Ishikawa (cell line): ENCODE data around the gene ATP9A.

Experiments
- CEBPB ChIP-seq: IDR thresholded peaks from 2 replicates; pipeline ENCODE4 v1.6.1; 2012
- CREB1 ChIP-seq: IDR thresholded peaks from 2 replicates; pipeline ENCODE4 v1.6.1; 2012; ENCODE audit warnings: low read depth
- EGR1 ChIP-seq: IDR thresholded peaks from 2 replicates; pipeline ENCODE4 v1.6.1; 2012
- EP300 ChIP-seq: IDR thresholded peaks from 2 replicates; pipeline ENCODE4 v1.6.1; 2012; ENCODE audit warnings: borderline replicate concordance
- FOXM1 ChIP-seq: IDR thresholded peaks from 2 replicates; pipeline ENCODE4 v1.6.1; 2012; ENCODE audit warnings: low read depth, borderline replicate concordance
- NFIC ChIP-seq: IDR thresholded peaks from 2 replicates; pipeline ENCODE4 v1.6.1; 2012
- RAD21 ChIP-seq: IDR thresholded peaks from 2 replicates; pipeline ENCODE4 v1.6.1; 2012; ENCODE audit warnings: low read depth
- TAF1 ChIP-seq: IDR thresholded peaks from 2 replicates; pipeline ENCODE4 v1.6.1; 2012; ENCODE audit warnings: low read depth, mild to moderate bottlenecking
- TCF12 ChIP-seq: IDR thresholded peaks from 2 replicates; pipeline ENCODE4 v1.6.1; 2012; ENCODE audit warnings: low read depth
- TEAD4 ChIP-seq: IDR thresholded peaks from 2 replicates; pipeline ENCODE4 v1.6.1; 2012
- YY1 ChIP-seq: IDR thresholded peaks from 2 replicates; pipeline ENCODE4 v1.6.1; 2012; ENCODE audit warnings: low read depth
- ZBTB7A ChIP-seq: IDR thresholded peaks from 2 replicates; pipeline ENCODE4 v1.6.1; 2012; ENCODE audit warnings: low read depth
- TF ChIP-seq, protein P1 (sequence below): IDR thresholded peaks from 2 replicates; pipeline ENCODE4 v1.6.1; 2012
- TF ChIP-seq, protein P2 (sequence below): IDR thresholded peaks from 2 replicates; pipeline ENCODE4 v1.6.1; 2012
- TF ChIP-seq, protein P3 (sequence below): IDR thresholded peaks from 2 replicates; pipeline ENCODE4 v1.6.1; 2012; ENCODE audit warnings: low read depth, mild to moderate bottlenecking

The ATP9A gene

DNA sequence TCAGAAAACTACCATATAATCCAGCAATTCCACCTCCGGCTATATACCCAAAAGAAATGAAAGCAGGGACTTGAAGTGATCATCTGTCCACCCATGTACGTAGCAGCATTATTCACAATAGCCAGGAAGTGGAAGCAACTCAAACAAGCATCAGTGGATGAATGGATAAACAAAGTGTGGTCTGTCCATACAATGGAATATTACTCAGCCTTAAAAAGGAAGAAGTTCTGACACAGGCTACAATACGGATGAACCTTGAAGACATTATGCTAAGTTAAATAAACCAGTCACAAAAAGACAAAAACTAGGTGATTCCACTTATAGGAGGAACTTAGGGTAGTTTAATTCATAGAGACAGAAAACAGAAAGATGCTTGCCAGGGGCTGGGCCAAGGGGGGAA lies 76.5 kb downstream of the ATP9A start:
- TF ChIP-seq NFIC (no peak), CREB1 (no peak), TCF12 (no peak), RAD21 (no peak)
- TF ChIP-seq, protein P1, sequence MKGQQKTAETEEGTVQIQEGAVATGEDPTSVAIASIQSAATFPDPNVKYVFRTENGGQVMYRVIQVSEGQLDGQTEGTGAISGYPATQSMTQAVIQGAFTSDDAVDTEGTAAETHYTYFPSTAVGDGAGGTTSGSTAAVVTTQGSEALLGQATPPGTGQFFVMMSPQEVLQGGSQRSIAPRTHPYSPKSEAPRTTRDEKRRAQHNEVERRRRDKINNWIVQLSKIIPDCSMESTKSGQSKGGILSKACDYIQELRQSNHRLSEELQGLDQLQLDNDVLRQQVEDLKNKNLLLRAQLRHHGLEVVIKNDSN, result no peak
- TF ChIP-seq, protein P2, sequence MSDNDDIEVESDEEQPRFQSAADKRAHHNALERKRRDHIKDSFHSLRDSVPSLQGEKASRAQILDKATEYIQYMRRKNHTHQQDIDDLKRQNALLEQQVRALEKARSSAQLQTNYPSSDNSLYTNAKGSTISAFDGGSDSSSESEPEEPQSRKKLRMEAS, result no peak

DNA sequence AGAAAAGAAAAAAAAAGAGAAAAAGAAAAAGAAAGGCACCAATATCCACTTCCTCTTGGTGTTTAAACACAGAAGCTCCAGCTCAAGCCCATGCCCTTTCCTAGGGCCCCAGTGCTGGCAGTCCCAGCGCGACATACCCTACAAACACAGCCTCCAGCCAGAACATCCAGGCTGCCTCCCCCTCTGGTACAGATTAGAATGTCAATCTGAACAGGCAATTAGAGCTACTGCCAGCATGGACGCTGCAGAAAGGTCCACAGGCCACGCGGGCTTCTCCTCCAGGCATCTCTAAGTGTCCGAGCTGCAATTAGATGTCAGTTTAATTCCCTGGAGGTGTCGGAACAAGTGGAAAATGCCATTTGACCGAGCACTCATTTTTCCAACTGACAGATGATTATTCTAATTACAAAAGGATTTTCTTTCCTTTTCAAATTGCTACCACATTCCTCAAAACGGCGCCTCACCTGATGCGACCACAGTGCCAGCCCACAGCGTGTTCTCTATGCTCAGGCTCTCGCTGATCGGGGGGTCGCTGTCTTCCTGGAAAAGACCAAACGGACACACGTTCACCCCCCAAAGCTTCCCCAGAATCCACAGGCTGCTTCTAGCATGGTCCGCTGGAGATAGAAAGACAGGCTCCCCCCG lies 79.5 kb downstream of the ATP9A start:
- no peak for TF ChIP-seq ZBTB7A
- TF ChIP-seq TEAD4, result no peak
- no peak for TF ChIP-seq CREB1
- TF ChIP-seq NFIC, result no peak
- TF ChIP-seq RAD21, result no peak
- no peak for TF ChIP-seq TAF1
- TF ChIP-seq, protein P2, result no peak
- TF ChIP-seq TCF12, result no peak
- no peak for TF ChIP-seq EGR1
- no peak for TF ChIP-seq FOXM1
- TF ChIP-seq YY1, result no peak
- TF ChIP-seq EP300, result no peak
- no peak for TF ChIP-seq CEBPB
- TF ChIP-seq, protein P3, sequence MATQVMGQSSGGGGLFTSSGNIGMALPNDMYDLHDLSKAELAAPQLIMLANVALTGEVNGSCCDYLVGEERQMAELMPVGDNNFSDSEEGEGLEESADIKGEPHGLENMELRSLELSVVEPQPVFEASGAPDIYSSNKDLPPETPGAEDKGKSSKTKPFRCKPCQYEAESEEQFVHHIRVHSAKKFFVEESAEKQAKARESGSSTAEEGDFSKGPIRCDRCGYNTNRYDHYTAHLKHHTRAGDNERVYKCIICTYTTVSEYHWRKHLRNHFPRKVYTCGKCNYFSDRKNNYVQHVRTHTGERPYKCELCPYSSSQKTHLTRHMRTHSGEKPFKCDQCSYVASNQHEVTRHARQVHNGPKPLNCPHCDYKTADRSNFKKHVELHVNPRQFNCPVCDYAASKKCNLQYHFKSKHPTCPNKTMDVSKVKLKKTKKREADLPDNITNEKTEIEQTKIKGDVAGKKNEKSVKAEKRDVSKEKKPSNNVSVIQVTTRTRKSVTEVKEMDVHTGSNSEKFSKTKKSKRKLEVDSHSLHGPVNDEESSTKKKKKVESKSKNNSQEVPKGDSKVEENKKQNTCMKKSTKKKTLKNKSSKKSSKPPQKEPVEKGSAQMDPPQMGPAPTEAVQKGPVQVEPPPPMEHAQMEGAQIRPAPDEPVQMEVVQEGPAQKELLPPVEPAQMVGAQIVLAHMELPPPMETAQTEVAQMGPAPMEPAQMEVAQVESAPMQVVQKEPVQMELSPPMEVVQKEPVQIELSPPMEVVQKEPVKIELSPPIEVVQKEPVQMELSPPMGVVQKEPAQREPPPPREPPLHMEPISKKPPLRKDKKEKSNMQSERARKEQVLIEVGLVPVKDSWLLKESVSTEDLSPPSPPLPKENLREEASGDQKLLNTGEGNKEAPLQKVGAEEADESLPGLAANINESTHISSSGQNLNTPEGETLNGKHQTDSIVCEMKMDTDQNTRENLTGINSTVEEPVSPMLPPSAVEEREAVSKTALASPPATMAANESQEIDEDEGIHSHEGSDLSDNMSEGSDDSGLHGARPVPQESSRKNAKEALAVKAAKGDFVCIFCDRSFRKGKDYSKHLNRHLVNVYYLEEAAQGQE, result no peak
- TF ChIP-seq, protein P1, result no peak

DNA sequence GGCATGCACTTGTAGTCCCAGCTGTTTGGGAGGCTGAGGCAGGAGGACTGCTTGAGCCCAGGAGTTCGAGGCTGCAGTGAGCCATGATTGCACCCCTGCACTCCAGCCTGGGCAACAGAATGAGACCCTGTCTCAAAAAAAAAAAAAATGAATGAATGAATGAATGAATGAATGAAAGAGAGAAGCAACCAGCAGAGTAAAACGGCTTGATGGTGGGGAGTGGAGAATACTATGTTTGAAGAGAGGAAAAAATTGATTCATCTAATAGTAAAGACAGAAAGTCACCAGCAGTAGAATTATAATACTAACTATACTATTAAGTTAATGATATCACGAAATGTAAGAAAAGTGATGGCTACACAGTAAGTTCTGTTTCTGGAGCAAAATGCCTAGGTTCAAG lies 80.6 kb downstream of the ATP9A start:
- TF ChIP-seq TCF12 (no peak), CREB1 (no peak), TEAD4 (no peak), EGR1 (no peak), FOXM1 (no peak)
- TF ChIP-seq, protein P2, result no peak

DNA sequence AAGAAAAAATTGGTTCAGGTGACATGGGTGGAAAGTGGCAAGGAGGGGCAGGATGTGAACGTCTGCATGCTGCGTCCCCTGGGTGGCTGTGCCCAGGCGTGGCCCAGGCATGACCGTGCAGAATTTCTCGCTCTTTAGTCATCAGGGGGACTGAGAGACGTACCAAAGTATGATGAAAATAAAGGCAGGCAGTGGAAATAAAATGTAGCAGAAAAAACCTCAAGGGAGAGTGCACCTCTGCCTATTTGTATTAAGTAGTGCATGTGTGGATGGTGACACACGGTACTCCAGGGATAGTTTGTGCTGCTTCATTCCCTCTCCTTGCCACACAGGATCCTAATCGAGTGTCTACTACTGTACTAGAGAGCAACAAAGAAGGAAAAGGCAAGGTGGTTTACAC lies 81.1 kb downstream of the ATP9A start:
- TF ChIP-seq EGR1, result no peak
- no peak for TF ChIP-seq ZBTB7A
- no peak for TF ChIP-seq TCF12
- TF ChIP-seq YY1, result no peak
- TF ChIP-seq FOXM1, result no peak
- no peak for TF ChIP-seq CREB1
- TF ChIP-seq, protein P1, result no peak
- TF ChIP-seq TAF1, result no peak
- TF ChIP-seq, protein P2, result no peak
- TF ChIP-seq CEBPB, result no peak
- TF ChIP-seq EP300, result no peak

DNA sequence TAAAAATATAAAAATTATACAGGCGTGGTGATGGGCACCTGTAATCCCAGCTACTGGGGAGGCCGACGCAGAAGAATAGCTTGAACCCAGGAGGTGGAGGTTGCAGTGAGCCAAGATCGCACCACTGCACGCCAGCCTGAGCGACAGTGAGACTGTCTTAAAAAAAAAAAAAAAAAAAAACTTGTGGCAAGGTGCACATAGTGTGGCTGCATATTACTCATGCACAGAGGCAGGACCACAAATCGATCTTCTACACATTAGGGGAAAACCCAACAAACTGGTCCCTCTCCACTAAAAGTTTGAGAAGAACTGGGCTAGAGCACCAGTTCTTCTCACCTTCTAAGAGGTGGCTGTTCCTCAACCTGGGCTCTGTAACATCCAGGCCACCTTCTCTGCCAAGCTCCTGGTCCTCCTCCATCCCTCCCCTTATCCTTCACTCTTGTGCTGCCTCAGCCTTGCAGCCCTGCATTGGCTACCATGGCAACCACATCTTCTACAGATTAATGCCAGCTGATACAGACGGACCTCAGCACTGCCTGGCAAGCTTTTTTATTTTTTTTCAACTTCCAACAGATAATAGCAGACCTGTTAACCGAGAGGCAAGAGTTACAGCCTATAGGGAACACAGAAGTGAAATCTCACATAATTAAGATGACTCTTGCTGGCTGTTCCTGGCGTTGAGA lies 88.0 kb downstream of the ATP9A start:
- TF ChIP-seq CEBPB, result no peak
- no peak for TF ChIP-seq FOXM1
- TF ChIP-seq, protein P1, result no peak
- no peak for TF ChIP-seq CREB1
- TF ChIP-seq EP300, result no peak
- no peak for TF ChIP-seq EGR1
- TF ChIP-seq RAD21, result no peak
- TF ChIP-seq, protein P3, result no peak
- TF ChIP-seq TEAD4, result no peak
